Measurements from ENCODE around the gene EFNB3. TPM values are rescaled to one million over a fixed set of nuclear protein-coding genes. Genes with fewer than 3 reads are reported as not detected.

EFNB3 gene
- polyA plus RNA-seq, 1 of the 3 experiments (the other 2 are of a cell fraction) = 26.1 TPM

GRCh38 chr17:7705269-7706255 lies 560 bp downstream of the EFNB3 start:
- WGBS (ENCODE audit: low lambda C conversion rate) = 7% methylated on average over 12 of the region's 50 CpGs
- Histone ChIP-seq H3F3A (replicated peaks; ENCODE audit: insufficient read depth) (no peaks in the 10 kb centered on the region), H3K36me3 (replicated peaks in 1 of 2; ENCODE audit: control insufficient read depth in 1 of 2, insufficient read depth in 2 of 2, low read length in 1 of 2) (peaks cover 0 to 5% of the 10 kb centered on the region in 2 experiments), H3K4me2 (peak overlapping the region; percentile 100), H4K20me1 (ENCODE audit: insufficient read depth) (no peaks in the 10 kb centered on the region), H3K9me2 (no peaks in the 10 kb centered on the region), H3K27ac (ENCODE audit: low read depth in 2 of 2, low read length in 1 of 2) (peak overlapping the region in 1 of 2 experiments; percentile 71; a peak in 1 of 4 replicates), H3K27me3 (ENCODE audit: insufficient read depth) (no peaks in the 10 kb centered on the region), H3K4me3 (ENCODE audit: low read depth in 2 of 2, low read length in 1 of 2) (peak overlapping the region; percentile 75 to 80), H3K9me3 (no peaks in the 10 kb centered on the region), H3K4me1 (ENCODE audit: control insufficient read depth in 1 of 2, insufficient read depth in 2 of 2, low read depth in 1 of 2, low read length in 1 of 2) (peaks cover 9 to 35% of the 10 kb centered on the region in 2 experiments), H3K9ac (peak overlapping the region; percentile 75), H3K79me2 (ENCODE audit: insufficient read depth) (no peaks in the 10 kb centered on the region), H2AFZ (ENCODE audit: low read depth) (peak overlapping the region; percentile 92)
- DNase-seq = peak; percentile 67
- ChIA-PET POLR2A (interaction anchor here (1.0 to 6.6 kb wide), 4 partner anchors 12 to 140 kb away, joined by 3 to 53 read pairs (median 21); partner anchors contain the start of genes DNAH2, MPDU1, TP53 and WRAP53), CTCF (interaction anchor here (1.0 to 8.4 kb wide), 10 partner anchors 8 to 190 kb away, joined by 3 to 85 read pairs (median 4); partner anchors contain the start of genes DNAH2, SOX15, TP53 and WRAP53)
- TF ChIP-seq GABPA (IDR thresholded peaks at IDR 0.05; ENCODE audit: low read depth) = no peak
- no peak for TF ChIP-seq FOXJ3 (CRISPR knock-in tag; IDR thresholded peaks at IDR 0.05)
- TF ChIP-seq FOXM1 (IDR thresholded peaks at IDR 0.05; ENCODE audit: low read depth) = no peak
- no peak for TF ChIP-seq RXRA (IDR thresholded peaks at IDR 0.05; ENCODE audit: borderline replicate concordance, low read depth)
- no peak for TF ChIP-seq CHD2 (IDR thresholded peaks at IDR 0.05; ENCODE audit: low read length, partially characterized antibody)
- TF ChIP-seq MEF2A (IDR thresholded peaks at IDR 0.05; ENCODE audit: borderline replicate concordance, low read depth) = no peak
- no peak for TF ChIP-seq EP300 (IDR thresholded peaks at IDR 0.05; ENCODE audit: borderline replicate concordance in 1 of 2, low read depth in 1 of 2, low read length in 1 of 2)
- no peak for TF ChIP-seq RAD21 (IDR thresholded peaks at IDR 0.05; ENCODE audit: low read length)
- TF ChIP-seq POLR2AphosphoS5 (IDR thresholded peaks at IDR 0.05; ENCODE audit: low read depth, low read length) = no peak
- TF ChIP-seq NFIC (IDR thresholded peaks at IDR 0.05; ENCODE audit: borderline replicate concordance) = no peak

DNA sequence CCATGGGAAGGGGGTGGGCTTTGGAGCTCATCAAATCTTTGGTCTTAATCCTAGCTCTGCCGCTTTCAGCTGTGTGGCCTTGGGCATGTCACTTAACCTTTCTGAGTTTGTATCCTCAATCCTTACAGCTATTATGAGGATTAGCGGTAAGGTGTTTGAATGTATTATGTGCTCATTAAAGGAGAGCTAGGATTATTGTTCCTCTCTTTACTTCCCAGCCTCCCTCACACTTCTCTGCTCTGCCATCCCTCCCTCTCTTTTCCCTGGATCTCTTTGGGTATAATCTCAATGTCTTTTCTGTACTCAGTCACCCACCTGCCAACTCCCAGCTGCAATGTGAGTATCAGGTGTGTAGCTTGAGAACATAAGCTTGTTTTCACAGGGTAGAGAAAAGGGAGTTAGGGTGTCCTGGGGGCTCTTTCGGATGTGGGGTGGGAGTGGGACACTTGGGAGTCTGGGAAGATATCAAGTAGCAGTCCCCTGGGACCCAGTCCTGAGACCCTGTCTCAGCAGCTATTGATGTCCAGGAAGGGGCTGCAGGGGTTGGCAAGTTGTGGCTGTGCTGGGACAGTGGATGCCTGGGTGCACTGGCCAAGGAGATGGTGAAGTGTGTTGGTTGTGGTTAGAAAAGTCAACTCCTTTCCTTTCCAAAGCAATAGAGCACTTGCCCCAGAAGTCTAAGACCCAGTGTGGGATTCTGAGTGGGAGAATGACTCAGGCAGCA lies 1.8 kb downstream of the EFNB3 start:
- POLR2A ChIA-PET = interaction anchor here (3.8 to 6.6 kb wide), 2 partner anchors 10 to 20 kb away, joined by 38 to 53 read pairs; partner anchors contain the start of genes DNAH2, TP53 and WRAP53
- CTCF ChIA-PET = interaction anchor here (0.9 to 8.4 kb wide), 6 partner anchors 9 to 191 kb away, joined by 3 to 85 read pairs (median 6); partner anchors contain the start of genes DNAH2, TP53 and WRAP53
- H3K4me3 ChIP-seq (ENCODE audit: low read depth in 2 of 2, low read length in 1 of 2) = peak overlapping the region; percentile 75 to 80; a peak in 3 of 4 replicates
- DNase-seq = no peak
- H3K4me1 ChIP-seq (ENCODE audit: control insufficient read depth in 1 of 2, insufficient read depth in 2 of 2, low read depth in 1 of 2, low read length in 1 of 2) = peaks cover 9 to 37% of the 10 kb centered on the region in 2 experiments
- no peak overlapping the region for H3K9ac ChIP-seq
- H3K36me3 ChIP-seq (replicated peaks in 1 of 2; ENCODE audit: control insufficient read depth in 1 of 2, insufficient read depth in 2 of 2, low read length in 1 of 2) = peaks cover 0 to 2% of the 10 kb centered on the region in 2 experiments
- WGBS (ENCODE audit: low lambda C conversion rate) = 97% methylated on average over 3 of the region's 3 CpGs
- H3K27me3 ChIP-seq (ENCODE audit: insufficient read depth) = no peaks in the 10 kb centered on the region
- no peaks in the 10 kb centered on the region for H3K79me2 ChIP-seq (ENCODE audit: insufficient read depth)
- TF ChIP-seq EZH2phosphoT487 (IDR thresholded peaks at IDR 0.05; ENCODE audit: borderline replicate concordance, low read depth) (no peak), RFX5 (IDR thresholded peaks at IDR 0.05; ENCODE audit: low read length) (no peak), USF1 (IDR thresholded peaks at IDR 0.05; ENCODE audit: borderline replicate concordance, low read depth) (no peak), SMC3 (IDR thresholded peaks at IDR 0.05; ENCODE audit: low read depth, low read length) (no peak), MXI1 (IDR thresholded peaks at IDR 0.05; ENCODE audit: low read depth, low read length) (no peak), RCOR1 (IDR thresholded peaks at IDR 0.05; ENCODE audit: low read length) (no peak), NRF1 (IDR thresholded peaks at IDR 0.05; ENCODE audit: low read depth, low read length) (no peak), GATA2 (CRISPR knock-in tag; IDR thresholded peaks at IDR 0.05) (no peak), FOSL2 (IDR thresholded peaks at IDR 0.05; ENCODE audit: borderline replicate concordance, low read depth) (no peak), TEAD4 (IDR thresholded peaks at IDR 0.05; ENCODE audit: borderline replicate concordance, insufficient read depth) (no peak), POLR2AphosphoS5 (IDR thresholded peaks at IDR 0.05; ENCODE audit: low read depth, low read length) (no peak), GABPA (IDR thresholded peaks at IDR 0.05; ENCODE audit: low read depth) (no peak), MEF2A (IDR thresholded peaks at IDR 0.05; ENCODE audit: borderline replicate concordance, low read depth) (no peak), CHD2 (IDR thresholded peaks at IDR 0.05; ENCODE audit: low read length, partially characterized antibody) (no peak), TAF1 (IDR thresholded peaks at IDR 0.05; ENCODE audit: borderline replicate concordance, low read depth, low read length) (no peak)
- TF ChIP-seq, protein P1, sequence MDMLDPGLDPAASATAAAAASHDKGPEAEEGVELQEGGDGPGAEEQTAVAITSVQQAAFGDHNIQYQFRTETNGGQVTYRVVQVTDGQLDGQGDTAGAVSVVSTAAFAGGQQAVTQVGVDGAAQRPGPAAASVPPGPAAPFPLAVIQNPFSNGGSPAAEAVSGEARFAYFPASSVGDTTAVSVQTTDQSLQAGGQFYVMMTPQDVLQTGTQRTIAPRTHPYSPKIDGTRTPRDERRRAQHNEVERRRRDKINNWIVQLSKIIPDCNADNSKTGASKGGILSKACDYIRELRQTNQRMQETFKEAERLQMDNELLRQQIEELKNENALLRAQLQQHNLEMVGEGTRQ (IDR thresholded peaks at IDR 0.05; ENCODE audit: borderline replicate concordance, low read depth, low read length) = no peak
- H2AFZ ChIP-seq (ENCODE audit: low read depth) = no peak overlapping the region
- H3K9me3 ChIP-seq = no peaks in the 10 kb centered on the region
- H4K20me1 ChIP-seq (ENCODE audit: insufficient read depth) = no peaks in the 10 kb centered on the region
- no peak overlapping the region for H3K27ac ChIP-seq (ENCODE audit: low read depth in 2 of 2, low read length in 1 of 2)
- H3K9me2 ChIP-seq = no peaks in the 10 kb centered on the region
- no peaks in the 10 kb centered on the region for H3F3A ChIP-seq (replicated peaks; ENCODE audit: insufficient read depth)
- H3K4me2 ChIP-seq = peak overlapping the region; percentile 100; the same call in 1 of the 2 replicates

All from SK-N-SH (cell line).